ENCODE results near the gene ZNF862.

ZNF862 gene

GRCh38 chr7:149793261-149793660, 44.9 kb upstream of the ZNF862 start:
- no peak overlapping the region for H3K4me2 ChIP-seq (ENCODE audit: insufficient read depth, low read length)
- H2AFZ ChIP-seq (ENCODE audit: low read depth, low read length): no peak overlapping the region
- H3K9me3 ChIP-seq (ENCODE audit: insufficient read depth, low read length, severe bottlenecking): no peaks in the 10 kb centered on the region
- no peaks in the 10 kb centered on the region; the same call in 1 of the 2 replicates for H4K20me1 ChIP-seq (ENCODE audit: insufficient read depth, low read length)
- ATAC-seq (ENCODE audit: insufficient read depth, low read depth): no peak
- TF ChIP-seq EZH2 (IDR thresholded peaks at IDR 0.05; ENCODE audit: borderline replicate concordance, low read depth, low read length, severe bottlenecking) (no peak), CTCF (IDR thresholded peaks at IDR 0.05; ENCODE audit: borderline replicate concordance, extremely low read depth, low read length, poor library complexity, severe bottlenecking) (no peak)
- no peaks in the 10 kb centered on the region for H3K79me2 ChIP-seq (ENCODE audit: insufficient read depth, low read length)
- no peaks in the 10 kb centered on the region for H3K4me1 ChIP-seq (ENCODE audit: insufficient read depth, low read length)
- H3K9ac ChIP-seq (ENCODE audit: low read depth, low read length): no peak overlapping the region
- H3K36me3 ChIP-seq (ENCODE audit: insufficient read depth, low read length): no peaks in the 10 kb centered on the region
- no peaks in the 10 kb centered on the region for H3K27me3 ChIP-seq (ENCODE audit: insufficient read depth, low read length, poor library complexity)
- H3K27ac ChIP-seq (ENCODE audit: low read length): no peak overlapping the region
- DNase-seq: no peak
- no peak overlapping the region for H3K4me3 ChIP-seq (ENCODE audit: low read depth in 1 of 2, low read length in 2 of 2)

GRCh38 chr7:149794661-149795060, 43.5 kb upstream of the ZNF862 start:
- Histone ChIP-seq H3K4me3 (ENCODE audit: low read depth in 1 of 2, low read length in 2 of 2) (no peak overlapping the region), H2AFZ (ENCODE audit: low read depth, low read length) (no peak overlapping the region), H3K36me3 (ENCODE audit: insufficient read depth, low read length) (no peaks in the 10 kb centered on the region), H3K27me3 (ENCODE audit: insufficient read depth, low read length, poor library complexity) (no peaks in the 10 kb centered on the region), H3K79me2 (ENCODE audit: insufficient read depth, low read length) (no peaks in the 10 kb centered on the region), H3K9me3 (ENCODE audit: insufficient read depth, low read length, severe bottlenecking) (no peaks in the 10 kb centered on the region), H3K4me2 (ENCODE audit: insufficient read depth, low read length) (no peak overlapping the region), H3K4me1 (ENCODE audit: insufficient read depth, low read length) (no peaks in the 10 kb centered on the region), H3K27ac (ENCODE audit: low read length) (no peak overlapping the region), H3K9ac (ENCODE audit: low read depth, low read length) (no peak overlapping the region), H4K20me1 (ENCODE audit: insufficient read depth, low read length) (no peaks in the 10 kb centered on the region)
- DNase-seq: no peak
- no peak for ATAC-seq (ENCODE audit: insufficient read depth, low read depth)
- TF ChIP-seq EZH2 (IDR thresholded peaks at IDR 0.05; ENCODE audit: borderline replicate concordance, low read depth, low read length, severe bottlenecking): no peak
- TF ChIP-seq CTCF (IDR thresholded peaks at IDR 0.05; ENCODE audit: borderline replicate concordance, extremely low read depth, low read length, poor library complexity, severe bottlenecking): no peak

- no peaks in the 10 kb centered on the region for H4K20me1 ChIP-seq (ENCODE audit: insufficient read depth, low read length)
- H3K9me3 ChIP-seq (ENCODE audit: insufficient read depth, low read length, severe bottlenecking): no peaks in the 10 kb centered on the region
- no peaks in the 10 kb centered on the region for H3K4me1 ChIP-seq (ENCODE audit: insufficient read depth, low read length)
- no peaks in the 10 kb centered on the region for H3K27me3 ChIP-seq (ENCODE audit: insufficient read depth, low read length, poor library complexity)
- H3K9ac ChIP-seq (ENCODE audit: low read depth, low read length): no peak overlapping the region
- no peaks in the 10 kb centered on the region for H3K79me2 ChIP-seq (ENCODE audit: insufficient read depth, low read length)
- H3K4me3 ChIP-seq (ENCODE audit: low read depth in 1 of 2, low read length in 2 of 2): no peak overlapping the region
- ATAC-seq (ENCODE audit: insufficient read depth, low read depth) (no peak), DNase-seq (no peak)
- H2AFZ ChIP-seq (ENCODE audit: low read depth, low read length): no peak overlapping the region
- no peak overlapping the region for H3K4me2 ChIP-seq (ENCODE audit: insufficient read depth, low read length)
- H3K36me3 ChIP-seq (ENCODE audit: insufficient read depth, low read length): no peaks in the 10 kb centered on the region
- TF ChIP-seq CTCF (IDR thresholded peaks at IDR 0.05; ENCODE audit: borderline replicate concordance, extremely low read depth, low read length, poor library complexity, severe bottlenecking) (no peak), EZH2 (IDR thresholded peaks at IDR 0.05; ENCODE audit: borderline replicate concordance, low read depth, low read length, severe bottlenecking) (no peak)
- H3K27ac ChIP-seq (ENCODE audit: low read length): no peak overlapping the region
Measured at GRCh38 chr7:149795126-149795525, 43.0 kb upstream of the ZNF862 start.
